Upper lobe of left lung (tissue), 6 donors: ENCODE measurements around the gene STARD4. TPM values are rescaled to one million over a fixed set of nuclear protein-coding genes. Genes with fewer than 3 reads are reported as not detected.

Experiments used
- ATAC-seq, 2 donors: fragments of 200-7000 bp; cut with Tn5 transposase; one replicate each; pipeline ENCODE4 v1.9.1; 2022; ENCODE audit warnings: mild to moderate bottlenecking in 2 of 2, moderate library complexity in 2 of 2; ENCODE audit not compliant: low FRiP score in 2 of 2
- DNase-seq, 2 donors: peaks; one replicate each; pipeline ENCODE4 v3.0.0-alpha.2; 2019 to 2020
- H3K27ac ChIP-seq, 4 donors: fragments of 200-600 bp; sonication (generic); one replicate each; pipeline ENCODE4 v1.5.1; 2016 to 2019
- H3K27me3 ChIP-seq, 4 donors: fragments of 200-600 bp; sonication (generic); one replicate each; pipeline ENCODE4 v1.5.1; 2017 to 2019
- H3K36me3 ChIP-seq, 4 donors: fragments of 200-600 bp; sonication (generic); one replicate each; pipeline ENCODE4 v1.5.1; 2016 to 2019
- H3K4me1 ChIP-seq, 4 donors: fragments of 200-600 bp; sonication (generic); one replicate each; pipeline ENCODE4 v1.5.1; 2018 to 2019
- H3K4me3 ChIP-seq, 4 donors: fragments of 200-600 bp; sonication (generic); one replicate each; pipeline ENCODE4 v1.5.1; 2017 to 2019; ENCODE audit warnings: mild to moderate bottlenecking in 2 of 4, moderate library complexity in 1 of 4
- H3K9me3 ChIP-seq, 4 donors: fragments of 200-600 bp; sonication (generic); one replicate each; pipeline ENCODE4 v1.5.1; 2018 to 2019
- CTCF ChIP-seq, 6 experiments: fragments of 450-650 bp in 4 of 6; fragments of 200-600 bp in 2 of 6; sonication (generic) in 2 of 6; IDR thresholded peaks; one replicate each; pipeline ENCODE4 v1.5.1; 2016 to 2019; ENCODE audit warnings: antibody characterized with exemption in 6 of 6
- EP300 ChIP-seq, 4 donors: sonication (generic); formaldehyde crosslinking; IDR thresholded peaks; one replicate each; pipeline ENCODE4 v1.5.1; 2017; ENCODE audit warnings: antibody characterized with exemption in 4 of 4, control low read depth in 2 of 4
- POLR2A ChIP-seq, 4 donors: fragments of 450-650 bp; IDR thresholded peaks; one replicate each; pipeline ENCODE4 v1.5.1; 2016 to 2017; ENCODE audit warnings: antibody characterized with exemption in 4 of 4, mild to moderate bottlenecking in 2 of 4
- POLR2AphosphoS5 ChIP-seq, 2 donors: sonication (generic); formaldehyde crosslinking; IDR thresholded peaks; one replicate each; pipeline ENCODE4 v1.5.1; 2017; ENCODE audit warnings: antibody characterized with exemption in 2 of 2
- WGBS, 2 donors: methylation state at CpG; one replicate each; pipeline ENCODE4 v1.1.5; 2017 to 2018; 5-methylcytosine and 5-hydroxymethylcytosine counted together
- total RNA-seq, 6 donors: library from RNA; depleted of rRNA in 4 of 6; stranded (reverse); fragments of >200 nt in 4 of 6; gene quantifications; one replicate each; pipeline versions ENCODE4 v1.1.0 to v1.2.1, GENCODE V29; 2016 to 2021
- donor health status: DM: no; HTN: no; CAD: no; lungs with moderate emphysema.
- donor health status: DM: no; HTN: yes; CAD: no; lungs with severe emphysema.

The STARD4 gene
- total RNA-seq, 6 donors from 2014 or later, result 23.0 to 71.5 (median 41.8) TPM

- TF ChIP-seq EP300 (IDR thresholded peaks at IDR 0.05) (no peak), POLR2AphosphoS5 (IDR thresholded peaks at IDR 0.05) (no peak), CTCF (IDR thresholded peaks at IDR 0.05) (no peak), POLR2A (IDR thresholded peaks at IDR 0.05) (no peak)
- Histone ChIP-seq H3K27ac (peak overlapping the region in 1 of 4 donors; percentile 19), H3K4me3 (peak overlapping the region in 1 of 4 donors; percentile 10), H3K27me3 (no peaks in the 10 kb centered on the region), H3K9me3 (no peaks in the 10 kb centered on the region), H3K36me3 (peaks cover 0 to 6% (median 0%) of the 10 kb centered on the region in 4 donors), H3K4me1 (peaks cover 6 to 42% (median 23%) of the 10 kb centered on the region in 4 donors)
- no peak for DNase-seq
- no peak for ATAC-seq
- 54 to 57% methylated on average over 1 of the region's 1 CpG for WGBS, 2 donors
Observed at GRCh38 chr5:111509119-111509518, 3.2 kb downstream of the STARD4 start.

- Histone ChIP-seq H3K27me3 (no peaks in the 10 kb centered on the region), H3K36me3 (peaks cover 0 to 6% (median 0%) of the 10 kb centered on the region in 4 donors), H3K4me1 (peaks cover 6 to 34% (median 22%) of the 10 kb centered on the region in 4 donors), H3K27ac (no peak overlapping the region), H3K4me3 (no peak overlapping the region), H3K9me3 (no peaks in the 10 kb centered on the region)
- no peak for DNase-seq
- ATAC-seq, result no peak
- WGBS, 2 donors, result 82 to 85% methylated on average over 4 of the region's 4 CpGs
- TF ChIP-seq CTCF (IDR thresholded peaks at IDR 0.05), result no peak
- no peak for TF ChIP-seq EP300 (IDR thresholded peaks at IDR 0.05)
- no peak for TF ChIP-seq POLR2AphosphoS5 (IDR thresholded peaks at IDR 0.05)
- no peak for TF ChIP-seq POLR2A (IDR thresholded peaks at IDR 0.05)
Observed at GRCh38 chr5:111507276-111507675, 5.1 kb downstream of the STARD4 start.

- 56 to 67% methylated on average over 1 of the region's 1 CpG for WGBS, 2 donors
- ATAC-seq, result no peak
- Histone ChIP-seq H3K4me3 (no peak overlapping the region), H3K36me3 (peaks cover 0 to 23% (median 3%) of the 10 kb centered on the region in 4 donors), H3K9me3 (no peaks in the 10 kb centered on the region), H3K27ac (no peak overlapping the region), H3K4me1 (peaks cover 6 to 18% (median 12%) of the 10 kb centered on the region in 4 donors), H3K27me3 (no peaks in the 10 kb centered on the region)
- TF ChIP-seq POLR2A (IDR thresholded peaks at IDR 0.05) (no peak), EP300 (IDR thresholded peaks at IDR 0.05) (no peak), POLR2AphosphoS5 (IDR thresholded peaks at IDR 0.05) (no peak), CTCF (IDR thresholded peaks at IDR 0.05) (no peak)
- DNase-seq, result no peak
Observed at GRCh38 chr5:111505096-111505495, 7.2 kb downstream of the STARD4 start.

- no peak for DNase-seq
- ATAC-seq, result no peak
- Histone ChIP-seq H3K4me1 (peaks cover 0 to 6% (median under 1%) of the 10 kb centered on the region in 4 donors), H3K27ac (no peak overlapping the region), H3K27me3 (no peaks in the 10 kb centered on the region), H3K9me3 (no peaks in the 10 kb centered on the region), H3K36me3 (peaks cover 4 to 43% (median 11%) of the 10 kb centered on the region in 4 donors), H3K4me3 (no peak overlapping the region)
- TF ChIP-seq POLR2AphosphoS5 (IDR thresholded peaks at IDR 0.05) (no peak), POLR2A (IDR thresholded peaks at IDR 0.05) (no peak), EP300 (IDR thresholded peaks at IDR 0.05) (no peak), CTCF (IDR thresholded peaks at IDR 0.05) (no peak)
Observed at GRCh38 chr5:111502956-111503355, 9.4 kb downstream of the STARD4 start.

GRCh38 chr5:111498346-111498745 is 14.0 kb downstream of the STARD4 start:
- ATAC-seq (no peak), DNase-seq (no peak)
- TF ChIP-seq CTCF (IDR thresholded peaks at IDR 0.05) (no peak), EP300 (IDR thresholded peaks at IDR 0.05) (no peak), POLR2A (IDR thresholded peaks at IDR 0.05) (no peak), POLR2AphosphoS5 (IDR thresholded peaks at IDR 0.05) (no peak)
- H3K27ac ChIP-seq, result no peak overlapping the region
- WGBS, 2 donors, result 59 to 64% methylated on average over 1 of the region's 1 CpG
- H3K4me1 ChIP-seq, result no peaks in the 10 kb centered on the region
- H3K9me3 ChIP-seq, result no peaks in the 10 kb centered on the region
- H3K36me3 ChIP-seq, result peaks cover 4 to 53% (median 12%) of the 10 kb centered on the region in 4 donors
- H3K27me3 ChIP-seq, result no peaks in the 10 kb centered on the region
- no peak overlapping the region for H3K4me3 ChIP-seq
